Stimulated activated CD8-positive, alpha-beta memory T cell treated with anti-CD3 and anti-CD28 coated beads, Interleukin-15, amount 100 ng/mL, for 1 hour (primary cell): ENCODE measurements around the gene MYBBP1A.

ENCODE experiments used
- DNase-seq: peaks from one replicate; pipeline ENCODE4 v3.0.0-alpha.2; 2020; ENCODE audit warnings: low read depth

MYBBP1A gene

DNA sequence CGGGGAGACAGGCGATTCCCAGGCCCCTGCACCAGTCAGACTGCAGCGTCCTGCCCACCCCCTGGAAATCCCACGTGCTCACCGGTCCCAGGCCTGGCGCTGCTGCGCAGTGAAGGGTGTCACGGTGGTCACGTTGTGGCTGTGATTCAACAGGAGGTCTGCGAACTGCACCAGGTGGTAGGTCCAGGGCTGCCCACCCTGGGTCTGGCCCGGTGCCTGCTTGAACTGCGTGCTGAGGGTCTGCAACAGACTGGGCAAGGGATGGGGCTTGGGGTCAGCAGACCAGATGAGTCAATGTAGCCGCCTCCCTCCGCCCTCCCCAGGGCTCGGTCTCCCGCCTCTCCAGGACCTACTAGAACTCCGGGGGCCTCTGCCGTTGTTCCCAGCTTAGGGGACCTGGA is 7.1 kb downstream of the MYBBP1A start:
- DNase-seq = no peak

DNA sequence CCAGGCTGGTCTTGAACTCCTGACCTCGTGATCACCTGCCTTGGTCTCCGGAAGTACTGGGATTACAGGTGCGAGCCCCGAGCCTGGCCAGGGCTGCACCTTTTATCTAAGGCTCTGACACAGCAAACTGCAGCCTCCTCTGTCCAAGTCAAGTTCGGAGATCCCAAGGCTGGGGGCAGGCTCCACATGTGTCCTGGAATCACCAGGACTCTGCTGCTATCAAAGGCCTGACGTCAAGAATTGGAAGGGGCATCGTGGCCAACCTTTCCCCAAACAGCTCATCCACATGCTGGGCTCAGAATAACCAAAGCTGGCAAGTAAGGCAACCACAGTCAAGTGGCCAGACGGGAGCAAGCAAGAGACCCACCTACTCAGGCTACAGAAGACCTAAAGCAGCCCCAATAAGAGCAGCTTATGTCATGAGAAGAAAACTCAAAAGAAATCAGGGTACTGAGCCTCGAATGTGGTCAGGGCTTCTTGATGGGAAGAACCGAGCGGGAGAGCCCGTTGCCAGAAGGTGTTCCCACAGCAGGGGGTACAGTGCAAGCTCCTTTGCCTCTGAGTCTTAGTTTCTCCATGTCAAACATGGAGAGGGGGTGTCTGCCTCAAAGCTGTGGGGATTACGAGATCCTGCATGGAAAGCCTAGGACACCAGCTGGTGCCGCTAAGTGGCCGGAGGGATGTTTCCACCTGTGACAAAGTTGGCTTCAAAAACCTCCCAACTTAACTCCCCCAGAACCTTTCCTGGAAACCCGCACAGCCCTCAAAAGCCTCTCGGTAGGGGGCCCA is 7.9 kb downstream of the MYBBP1A start:
- no peak for DNase-seq

DNA sequence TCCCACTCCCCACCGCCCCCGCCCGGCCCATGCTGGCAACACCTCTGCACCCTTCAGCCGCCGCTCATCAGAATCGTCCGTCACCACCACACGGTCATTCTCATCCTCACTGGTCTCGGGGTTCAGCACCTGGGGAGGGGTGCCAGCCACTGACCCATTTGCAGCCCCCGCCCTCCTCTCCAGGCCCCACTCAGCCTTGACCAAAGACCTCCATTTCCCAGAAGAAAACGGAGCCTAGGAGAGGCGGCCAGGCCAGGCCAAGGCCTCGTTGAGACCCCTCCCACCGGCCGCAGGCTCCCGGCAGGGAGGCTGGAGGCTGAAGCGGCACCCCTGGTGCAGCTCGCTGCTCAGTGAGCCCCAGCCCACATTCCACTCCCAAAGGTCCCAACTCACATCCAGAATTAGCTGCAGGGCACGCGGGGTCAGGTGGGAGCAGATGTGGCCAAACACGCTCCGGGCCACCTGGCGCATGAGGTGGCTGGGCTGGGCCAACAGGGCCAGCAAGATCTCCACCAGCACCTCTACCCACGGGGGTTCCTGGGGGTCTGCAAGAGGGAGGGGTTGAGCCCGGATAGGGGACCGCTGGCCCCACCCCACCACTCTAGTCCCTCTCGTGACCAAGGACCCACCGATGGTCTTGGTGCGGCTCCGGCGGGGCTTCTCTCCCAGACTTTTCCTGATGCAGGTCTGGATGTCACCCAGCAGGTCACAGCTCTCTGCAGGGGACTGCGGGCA is 9.8 kb downstream of the MYBBP1A start:
- no peak for DNase-seq

- no peak for DNase-seq
These were observed 10.3 kb downstream of the MYBBP1A start for GRCh38 chr17:4544951-4545216.

- no peak for DNase-seq
These were observed 10.8 kb downstream of the MYBBP1A start for GRCh38 chr17:4544135-4544950.

DNA sequence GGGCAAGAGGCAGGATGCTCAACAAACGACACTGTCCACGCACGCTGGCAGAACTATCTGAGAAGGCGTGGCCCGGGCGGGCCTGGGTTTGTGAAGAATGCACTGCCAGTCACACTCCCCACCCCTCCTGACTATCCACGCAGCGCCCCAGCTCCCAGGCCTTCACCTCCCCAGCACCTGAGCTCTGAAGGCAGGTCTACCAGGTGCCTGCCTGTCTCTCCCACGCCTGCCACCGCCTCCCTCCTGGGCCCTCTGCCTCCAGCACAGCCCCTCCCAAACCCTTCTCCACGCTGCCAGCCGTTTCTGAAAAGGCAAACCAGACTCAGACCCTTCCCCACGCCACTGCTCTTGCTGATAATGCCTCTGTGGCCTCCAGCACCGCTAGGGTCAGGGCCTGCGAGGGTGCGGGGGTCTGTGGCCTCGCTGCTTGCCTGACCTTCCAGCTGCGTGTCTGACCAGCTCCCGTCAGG is 11.6 kb downstream of the MYBBP1A start:
- DNase-seq = no peak

DNA sequence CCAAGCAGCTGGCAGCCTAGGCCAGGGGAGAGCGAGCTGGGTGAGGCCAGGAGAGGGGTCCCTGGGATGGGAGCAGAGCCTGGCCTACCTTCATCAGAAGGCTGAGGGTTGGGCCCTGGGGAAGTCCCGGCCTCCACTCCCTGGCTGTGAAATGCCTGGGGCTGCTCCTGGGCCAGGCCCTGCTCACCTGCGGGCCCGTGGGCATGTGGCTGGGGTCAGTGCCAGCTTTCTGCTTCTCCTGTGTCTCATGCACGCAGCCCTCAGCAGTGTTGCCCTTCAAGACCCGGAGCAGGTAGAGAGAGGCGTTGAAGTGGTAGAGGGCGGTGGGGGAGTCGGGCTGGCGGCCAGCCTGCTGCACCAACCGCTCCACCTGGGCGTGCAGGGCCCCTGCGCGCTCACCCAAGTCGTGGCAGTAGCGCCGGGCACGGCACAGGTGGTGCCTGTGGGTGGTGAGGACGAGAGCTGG is 12.4 kb downstream of the MYBBP1A start:
- no peak for DNase-seq

DNA sequence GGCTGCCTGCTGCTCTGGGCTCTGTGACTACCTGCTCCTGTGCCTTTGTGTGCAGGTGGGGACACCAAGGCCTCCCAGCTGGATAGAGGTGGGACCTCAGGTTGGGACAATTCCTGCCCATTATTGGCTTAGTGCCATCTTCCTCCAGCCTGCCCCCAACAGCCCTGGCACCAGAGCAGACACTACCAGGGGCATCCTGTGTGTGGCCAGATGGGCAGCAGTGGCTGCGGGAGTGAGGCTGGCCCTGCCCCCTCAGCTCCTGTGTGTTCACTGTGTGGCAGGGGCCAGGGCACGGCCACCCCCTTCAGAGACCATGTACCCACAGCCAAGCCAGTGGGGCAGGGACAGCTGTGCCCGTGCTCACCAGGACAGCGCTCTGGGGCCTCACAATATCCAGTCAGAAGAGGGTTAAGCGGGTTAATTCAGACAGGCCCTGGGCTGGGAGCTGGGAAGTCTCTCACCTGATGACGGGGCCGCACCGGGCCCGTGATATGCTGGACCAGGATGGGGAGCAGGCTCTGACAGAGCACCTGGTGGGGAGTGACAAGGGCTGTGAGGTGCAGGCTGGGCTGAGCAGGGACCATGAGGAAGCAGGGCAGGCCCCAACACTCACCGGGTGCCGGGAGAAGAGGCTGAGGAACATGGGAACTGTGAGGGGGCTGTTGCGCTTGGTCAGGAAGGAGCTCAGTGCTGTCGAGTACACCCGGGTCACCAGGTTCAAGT is 13.0 kb downstream of the MYBBP1A start:
- no peak for DNase-seq

- no peak for DNase-seq
These were observed 13.7 kb downstream of the MYBBP1A start for GRCh38 chr17:4541328-4542002.

DNA sequence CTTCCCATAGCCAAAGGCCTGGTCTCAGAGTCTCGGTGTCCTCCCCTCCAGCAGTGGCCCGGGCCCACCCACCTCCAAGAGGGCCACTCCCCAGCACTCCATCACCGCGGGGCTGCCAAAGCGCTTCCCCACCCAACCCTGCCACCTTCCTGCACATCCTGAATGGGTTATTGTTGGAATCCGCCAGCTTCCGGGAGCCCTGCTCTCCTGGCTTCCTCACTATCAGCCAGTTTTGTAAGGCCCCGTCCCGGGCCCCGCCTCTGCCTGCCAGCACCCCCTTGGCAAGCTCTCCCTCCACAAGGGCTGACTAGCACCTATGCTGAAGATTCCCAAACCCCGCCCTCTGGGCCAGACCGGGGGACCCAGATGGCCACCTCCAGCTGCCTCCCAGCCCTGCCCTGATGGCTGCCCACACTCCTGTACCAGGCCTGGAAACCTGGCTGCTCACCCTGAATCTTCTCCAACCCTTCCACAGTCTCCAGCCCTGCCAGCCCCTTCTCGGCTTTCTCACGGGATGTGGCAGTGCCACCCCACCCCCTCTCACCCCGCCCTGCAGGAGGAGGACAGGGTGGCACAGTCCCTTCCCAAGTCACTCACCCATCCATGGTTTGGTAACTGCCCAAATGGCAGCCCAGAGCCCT is 14.4 kb downstream of the MYBBP1A start:
- no peak for DNase-seq

DNA sequence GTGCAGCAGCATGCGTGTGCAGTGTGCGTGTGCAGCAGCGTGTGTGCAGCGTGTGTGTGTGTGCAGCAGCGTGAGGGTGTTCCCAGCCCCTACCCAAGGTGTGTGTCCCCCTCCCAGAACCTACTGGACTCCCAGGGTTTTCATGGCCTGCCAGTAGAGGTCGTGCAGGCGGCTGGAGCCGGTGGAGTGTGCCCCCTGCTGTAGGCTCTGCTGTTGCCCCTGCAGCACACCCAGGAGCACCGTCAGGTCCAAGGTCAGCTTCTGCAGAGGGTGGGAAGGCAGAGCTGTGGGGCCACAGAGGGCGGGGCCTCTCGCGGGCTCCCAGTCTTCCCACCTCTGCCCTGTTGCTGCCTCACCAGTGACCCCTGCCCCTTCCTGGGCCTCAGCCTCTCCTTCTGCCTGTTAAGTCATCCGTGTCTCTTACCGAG is 14.9 kb downstream of the MYBBP1A start:
- no peak for DNase-seq

DNA sequence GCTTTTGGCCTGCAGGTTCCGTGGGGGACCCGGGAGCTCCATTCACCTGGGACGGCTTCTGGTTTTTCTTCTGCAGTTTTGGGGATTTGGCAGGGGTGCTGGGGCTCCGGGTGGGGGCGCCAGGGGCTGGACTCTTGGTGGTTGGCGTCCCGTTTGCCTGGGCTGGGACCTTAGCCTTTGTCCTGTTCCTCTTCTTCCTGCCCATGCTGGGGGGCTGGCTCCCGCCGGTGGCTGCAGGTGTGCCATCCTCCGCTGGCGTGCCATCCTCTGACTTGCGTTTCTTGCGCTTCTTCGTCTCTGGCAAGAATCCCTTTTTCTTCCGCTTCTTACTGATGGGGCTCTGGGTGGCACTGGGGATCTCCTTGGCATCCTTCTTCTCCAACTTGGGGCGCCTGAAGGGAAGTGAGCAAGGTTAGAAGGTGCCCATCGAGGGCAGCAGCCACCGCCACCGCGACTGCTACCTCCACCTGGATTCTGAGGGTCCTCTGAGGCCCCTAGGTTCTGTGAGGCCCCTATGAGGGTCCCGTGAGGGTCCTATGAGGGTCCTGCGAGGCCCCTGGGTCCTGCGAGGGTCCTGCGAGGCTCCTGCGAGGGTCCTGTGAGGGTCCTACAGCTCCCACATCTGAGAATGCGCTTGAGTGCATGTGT is 15.5 kb downstream of the MYBBP1A start:
- no peak for DNase-seq

GRCh38 chr17:4539025-4539424 is 16.2 kb downstream of the MYBBP1A start:
- DNase-seq = no peak

DNA sequence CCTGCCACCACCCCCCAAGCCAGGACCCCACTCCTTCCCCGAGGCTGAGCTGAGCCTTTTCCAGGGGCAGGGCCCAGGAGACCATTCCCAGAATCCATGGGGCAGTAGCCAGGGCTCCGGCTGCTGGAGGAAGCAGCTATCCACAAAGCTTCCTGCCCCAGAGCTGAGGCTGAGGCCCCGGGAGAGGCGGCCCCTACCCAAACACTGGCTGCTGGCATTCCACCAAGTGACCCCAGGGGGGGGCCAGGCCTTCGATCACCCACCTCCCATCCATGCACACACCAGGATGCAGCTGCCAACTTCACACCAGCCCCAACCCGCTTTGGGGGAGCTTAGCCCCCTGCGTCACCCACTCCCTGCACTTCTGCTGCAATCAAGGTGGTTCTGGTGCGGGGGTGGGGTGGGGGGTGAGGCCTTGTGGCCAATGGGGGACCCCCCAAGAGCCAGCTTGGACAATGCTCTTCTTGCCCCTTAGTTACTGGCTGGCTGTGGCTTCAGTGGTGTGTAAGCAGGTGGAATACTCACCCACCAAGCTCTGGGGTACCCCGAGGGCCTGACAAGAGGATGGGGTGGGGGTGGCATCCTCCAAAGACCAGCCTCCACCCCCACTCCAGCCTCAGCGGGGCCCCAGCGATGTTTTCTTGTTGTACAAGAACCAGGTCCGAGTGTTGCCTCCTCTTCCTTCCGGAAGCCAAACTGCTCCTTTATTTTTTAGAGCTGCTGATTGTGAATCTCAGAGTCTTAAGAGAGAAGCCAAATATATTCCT is 16.8 kb downstream of the MYBBP1A start:
- DNase-seq = no peak

- DNase-seq = no peak
These were observed 17.5 kb downstream of the MYBBP1A start for GRCh38 chr17:4537451-4538235.

GRCh38 chr17:4536742-4537411 is 18.3 kb downstream of the MYBBP1A start:
- DNase-seq = no peak

GRCh38 chr17:4536259-4536741 is 18.9 kb downstream of the MYBBP1A start:
- DNase-seq = no peak

DNA sequence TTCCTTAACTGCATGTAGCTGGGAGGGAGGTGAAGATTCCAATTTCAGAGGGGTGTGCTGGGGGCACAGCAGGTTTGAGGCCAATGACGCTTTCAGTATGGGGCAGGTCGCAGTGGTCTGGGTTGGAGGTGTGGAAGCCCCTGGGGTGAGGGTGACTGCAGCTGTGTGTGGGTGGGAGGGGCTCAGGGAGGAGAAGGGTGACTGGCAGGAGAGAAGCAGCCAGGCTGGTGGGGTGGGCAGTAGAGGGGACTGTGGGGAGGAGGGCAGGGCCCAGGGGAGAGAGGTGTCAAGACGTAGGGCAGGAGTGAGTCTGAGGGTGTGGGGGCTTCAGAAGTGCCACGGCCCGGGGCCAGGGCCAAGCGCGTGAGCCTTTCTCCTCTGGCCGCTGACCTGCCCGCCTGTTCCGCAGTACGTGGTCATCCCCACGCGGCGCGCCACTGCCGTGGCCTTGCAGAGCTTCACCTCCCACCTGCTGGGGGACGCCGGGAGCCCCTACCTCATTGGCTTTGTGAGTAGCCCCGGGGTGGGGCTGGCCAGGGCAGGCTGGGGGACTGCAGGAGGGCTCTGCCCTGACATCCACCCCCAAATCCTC is 19.4 kb downstream of the MYBBP1A start:
- DNase-seq = no peak
